GM12878 (cell line): ENCODE measurements around the gene FAF1. TPM values are rescaled to one million over a fixed set of nuclear protein-coding genes. Genes with fewer than 3 reads are reported as not detected.

Experiments
- ATAC-seq: fragments of 200-7000 bp; cut with Tn5 transposase; 3 replicates; pipeline ENCODE4 v1.9.1; 2020; ENCODE audit warnings: mild to moderate bottlenecking, moderate library complexity
- BruUV-seq: library from RNA; stranded (reverse); fragments of 400-500 nt; replicated peaks from 2 replicates; lab custom pipeline; 2021; lab: Mats Ljungman, UMichigan
- CTCF ChIA-PET: fragments of 300-600 bp; sonication (Branson Sonifier 250); formaldehyde crosslinking; extraction: SDS; loops from one replicate; lab custom pipeline; 2021; ENCODE audit warnings: inconsistent platforms; lab: Yijun Ruan, JAX
- POLR2A ChIA-PET: fragments of 350-600 bp; formaldehyde crosslinking; extraction: SDS; loops from one replicate; lab custom pipeline; 2021; ENCODE audit warnings: inconsistent platforms; lab: Charles Lee
- RAD21 ChIA-PET: fragments of 300-600 bp; sonication (Branson Sonifier 250); formaldehyde crosslinking; loops from one replicate; lab custom pipeline; 2023; ENCODE audit warnings: antibody characterized with exemption; ENCODE audit not compliant: unreplicated experiment; lab: Charles Lee
- SMC1A ChIA-PET: fragments of 300-600 bp; sonication (Branson Sonifier 250); formaldehyde crosslinking; loops from one replicate; lab custom pipeline; 2023; ENCODE audit not compliant: unreplicated experiment, uncharacterized antibody; lab: Charles Lee
- DNase-seq: peaks from one replicate; pipeline ENCODE4 v3.0.0-alpha.2; 2011; ENCODE audit warnings: low read depth, low spot score
- FAIRE-seq: peaks from 3 replicates; lab custom pipeline; 2011; peaks lifted over from hg19 to GRCh38; lab: Jason Lieb, UNC
- H2AFZ ChIP-seq: 2 replicates; pipeline ENCODE4 v1.6.0; 2011; ENCODE audit warnings: low read depth, low read length, control low read depth; ENCODE audit not compliant: control insufficient read depth
- H3K27ac ChIP-seq: 2 replicates; pipeline ENCODE4 v1.5.1; 2011; ENCODE audit warnings: control low read depth; ENCODE audit not compliant: control insufficient read depth, insufficient read depth
- H3K27me3 ChIP-seq, 2 experiments: replicated peaks in 1 of 2; 2 replicates each; pipeline versions ENCODE4 v1.6.0 to v1.6.1; 2011; ENCODE audit warnings: low read length in 1 of 2; ENCODE audit not compliant: control insufficient read depth in 2 of 2, insufficient read depth in 2 of 2
- H3K36me3 ChIP-seq, 2 experiments: 2 replicates each; pipeline ENCODE4 v1.5.1; 2011; ENCODE audit warnings: low read length in 1 of 2; ENCODE audit not compliant: control insufficient read depth in 2 of 2, insufficient read depth in 2 of 2
- H3K4me1 ChIP-seq: 2 replicates; pipeline ENCODE4 v1.6.1; 2011; ENCODE audit warnings: mild to moderate bottlenecking, low read length, moderate library complexity, mixed read lengths; ENCODE audit not compliant: control insufficient read depth, insufficient read depth
- H3K4me2 ChIP-seq: 2 replicates; pipeline ENCODE4 v1.6.0; 2011; ENCODE audit warnings: control low read depth; ENCODE audit not compliant: control insufficient read depth, insufficient read depth
- H3K4me3 ChIP-seq: fragments of 200-600 bp; sonication (generic); 2 replicates; pipeline ENCODE4 v1.5.1; 2016
- H3K79me2 ChIP-seq: 2 replicates; pipeline ENCODE4 v1.6.0; 2011; ENCODE audit warnings: low read length; ENCODE audit not compliant: control insufficient read depth, insufficient read depth
- H3K9ac ChIP-seq: 2 replicates; pipeline ENCODE4 v1.8.0; 2011; ENCODE audit warnings: low read length, control low read depth, mixed read lengths; ENCODE audit not compliant: control insufficient read depth, insufficient read depth
- H3K9me3 ChIP-seq: replicated peaks from 3 replicates; pipeline ENCODE4 v1.5.1; 2011; ENCODE audit warnings: mild to moderate bottlenecking, low read length; ENCODE audit not compliant: control insufficient read depth, insufficient read depth
- H4K20me1 ChIP-seq: 2 replicates; pipeline ENCODE4 v1.6.0; 2011; ENCODE audit not compliant: control insufficient read depth, insufficient read depth
- HCFC1 ChIP-seq: fragments of 150-350 bp; IDR thresholded peaks from 2 replicates; pipeline ENCODE4 v1.6.1; 2014; ENCODE audit warnings: low read length
- HDAC2 ChIP-seq: fragments of 200-600 bp; sonication (generic); IDR thresholded peaks from 2 replicates; pipeline ENCODE4 v1.6.1; 2017
- MXI1 ChIP-seq: fragments of 150-350 bp; IDR thresholded peaks from 2 replicates; pipeline ENCODE4 v1.6.1; 2011; ENCODE audit warnings: low read depth, mild to moderate bottlenecking, inconsistent platforms, low read length, improper control_type of control experiment
- STAT3 ChIP-seq: IDR thresholded peaks from 2 replicates; pipeline ENCODE4 v1.6.1; 2011; ENCODE audit warnings: low read depth, low read length, improper control_type of control experiment
- TCF3 ChIP-seq: IDR thresholded peaks from 2 replicates; pipeline ENCODE4 v1.6.1; 2012; ENCODE audit warnings: low read depth, mild to moderate bottlenecking, low read length, borderline replicate concordance; ENCODE audit not compliant: insufficient read depth
- WGBS: methylation state at CpG from one replicate; pipeline ENCODE4 v1.1.6; 2016; ENCODE audit warnings: low lambda C conversion rate; ENCODE audit not compliant: insufficient replicate concordance, insufficient coverage; ENCODE audit errors: missing lambda C conversion rate; 5-methylcytosine and 5-hydroxymethylcytosine counted together
- in situ Hi-C: fragments of 300-500 bp; cut with MboI; formaldehyde crosslinking; loops from 9 replicates; pipeline ENCODE4 v1.14.3; 2018; ENCODE audit warnings: mixed read lengths
- intact Hi-C: fragments of 100-400 bp; cut with micrococcal nuclease; formaldehyde crosslinking; loops from one replicate; pipeline ENCODE4 v1.14.2; 2022; ENCODE audit not compliant: unreplicated experiment
- polyA plus RNA-seq, 11 experiments: library from polyadenylated mRNA; depleted of rRNA in 4 of 11; unstranded in 6 of 11; stranded (reverse) in 5 of 11; fragments of >200 nt; fragmentation: Nextera tagmentation in 4 of 11; fragmentation: Illumina TruSeq in 1 of 11; extraction: Ambion mirVana in 4 of 11; extraction: Trizol in 1 of 11; gene quantifications; 1 replicate in 1 of 11; 2 replicates in 10 of 11; pipeline versions ENCODE4 v1.2.1 to v1.2.3, GENCODE V29; 2011 to 2016; ENCODE audit warnings: inconsistent platforms in 2 of 11, missing spikeins in 2 of 11, low read depth in 1 of 11
- total RNA-seq, 4 experiments: library from RNA; depleted of rRNA in 3 of 4; stranded (reverse); fragments of >200 nt in 3 of 4; fragmentation: Illumina TruSeq in 1 of 4; extraction: Trizol in 1 of 4; gene quantifications; 2 replicates each; pipeline versions ENCODE4 v1.2.1 to v1.2.3, GENCODE V29; 2013 to 2021
- TF ChIP-seq, protein P1 (sequence below): IDR thresholded peaks from 2 replicates; pipeline ENCODE4 v1.6.1; 2012; ENCODE audit warnings: low read depth, low read length, improper control_type of control experiment
- TF ChIP-seq, protein P2 (sequence below): fragments of 450-650 bp; IDR thresholded peaks from 2 replicates; pipeline ENCODE4 v1.6.1; 2016; ENCODE audit warnings: mild to moderate bottlenecking
- TF ChIP-seq, protein P3 (sequence below): IDR thresholded peaks from 2 replicates; pipeline ENCODE4 v1.6.1; 2012; ENCODE audit warnings: low read depth, low read length, improper control_type of control experiment

Gene FAF1
- total and polyA plus RNA-seq, 10 of the 15 experiments (the other 5 are each of a cell fraction or from before 2014, with no cell fraction given): 8.6 to 54.5 (median 23.7) TPM

DNA sequence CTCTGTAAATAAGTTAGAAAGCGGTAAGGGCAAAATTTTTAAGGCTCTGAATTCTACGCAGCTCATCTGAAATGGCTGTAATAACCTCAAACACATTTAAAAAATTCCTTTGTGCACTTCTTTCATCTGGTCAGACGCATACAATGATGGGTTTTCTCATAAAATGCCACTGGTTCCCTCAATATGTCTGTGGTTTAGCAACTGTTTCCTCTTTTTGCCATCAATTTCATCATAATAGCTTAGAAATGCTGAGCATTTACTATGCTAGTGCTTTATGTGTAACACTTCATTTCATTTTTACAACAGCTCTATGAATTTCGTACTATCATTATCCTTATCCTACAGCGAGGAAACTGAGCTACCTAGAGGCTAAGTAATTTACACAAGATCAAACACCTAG lies 501.6 kb downstream of the FAF1 start (continued):
- TF ChIP-seq, protein P1, sequence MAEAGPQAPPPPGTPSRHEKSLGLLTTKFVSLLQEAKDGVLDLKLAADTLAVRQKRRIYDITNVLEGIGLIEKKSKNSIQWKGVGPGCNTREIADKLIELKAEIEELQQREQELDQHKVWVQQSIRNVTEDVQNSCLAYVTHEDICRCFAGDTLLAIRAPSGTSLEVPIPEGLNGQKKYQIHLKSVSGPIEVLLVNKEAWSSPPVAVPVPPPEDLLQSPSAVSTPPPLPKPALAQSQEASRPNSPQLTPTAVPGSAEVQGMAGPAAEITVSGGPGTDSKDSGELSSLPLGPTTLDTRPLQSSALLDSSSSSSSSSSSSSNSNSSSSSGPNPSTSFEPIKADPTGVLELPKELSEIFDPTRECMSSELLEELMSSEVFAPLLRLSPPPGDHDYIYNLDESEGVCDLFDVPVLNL: no peak
- TF ChIP-seq, protein P2, sequence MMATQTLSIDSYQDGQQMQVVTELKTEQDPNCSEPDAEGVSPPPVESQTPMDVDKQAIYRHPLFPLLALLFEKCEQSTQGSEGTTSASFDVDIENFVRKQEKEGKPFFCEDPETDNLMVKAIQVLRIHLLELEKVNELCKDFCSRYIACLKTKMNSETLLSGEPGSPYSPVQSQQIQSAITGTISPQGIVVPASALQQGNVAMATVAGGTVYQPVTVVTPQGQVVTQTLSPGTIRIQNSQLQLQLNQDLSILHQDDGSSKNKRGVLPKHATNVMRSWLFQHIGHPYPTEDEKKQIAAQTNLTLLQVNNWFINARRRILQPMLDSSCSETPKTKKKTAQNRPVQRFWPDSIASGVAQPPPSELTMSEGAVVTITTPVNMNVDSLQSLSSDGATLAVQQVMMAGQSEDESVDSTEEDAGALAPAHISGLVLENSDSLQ: no peak
- TF ChIP-seq, all 136 proteins: peak for 0

DNA sequence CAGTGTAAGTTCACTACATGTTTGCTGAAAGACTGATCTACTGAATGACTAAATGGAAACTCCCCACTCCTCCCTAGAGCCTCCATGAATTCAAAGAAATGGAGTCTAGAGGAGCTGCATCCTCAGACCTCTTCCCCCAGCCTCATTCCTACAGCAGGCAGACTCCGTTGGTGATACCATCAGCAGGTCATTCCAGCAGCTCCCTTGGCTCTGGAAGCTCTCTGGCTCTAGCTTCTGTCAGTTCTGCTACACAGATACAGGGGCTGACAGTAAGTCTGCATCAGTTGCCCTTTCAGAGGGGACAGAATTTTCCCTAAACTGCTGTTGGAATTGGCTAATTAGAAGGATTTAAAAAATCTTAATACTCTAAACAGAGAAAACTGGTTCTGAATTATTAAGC lies 505.2 kb downstream of the FAF1 start:
- ChIA-PET CTCF (interaction anchor here (0.7 kb wide), 1 partner anchor 248 kb away, joined by 3 read pairs; no protein-coding TSS in a partner anchor), SMC1A (interaction anchor here (1.1 to 1.4 kb wide), 2 partner anchors 12 to 149 kb away, joined by 3 to 4 read pairs; no protein-coding TSS in a partner anchor), RAD21 (no interaction called here)
- Histone ChIP-seq H3K27ac (no peak overlapping the region), H3K9me3 (no peaks in the 10 kb centered on the region), H3K4me1 (no peaks in the 10 kb centered on the region), H3K4me3 (no peak overlapping the region), H3K36me3 (no peaks in the 10 kb centered on the region), H3K4me2 (no peak overlapping the region)
- DNase-seq: no peak
- in situ Hi-C loops (no loop called here), intact Hi-C loops (no loop called here)
- WGBS: 100% methylated on average over 1 of the region's 1 CpG
- peak; percentile 21; the same call in 1 of the 3 replicates for ATAC-seq
- TF ChIP-seq TCF3 (no peak), STAT3 (no peak), MXI1 (no peak), HDAC2 (no peak), HCFC1 (no peak)
- TF ChIP-seq, protein P3, sequence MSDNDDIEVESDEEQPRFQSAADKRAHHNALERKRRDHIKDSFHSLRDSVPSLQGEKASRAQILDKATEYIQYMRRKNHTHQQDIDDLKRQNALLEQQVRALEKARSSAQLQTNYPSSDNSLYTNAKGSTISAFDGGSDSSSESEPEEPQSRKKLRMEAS: no peak
- TF ChIP-seq, all 136 proteins: peak for 0
- H2AFZ ChIP-seq: no peak overlapping the region
- no TSS peak for BruUV-seq
- H4K20me1 ChIP-seq: no peaks in the 10 kb centered on the region
- no peaks in the 10 kb centered on the region for H3K27me3 ChIP-seq
- POLR2A ChIA-PET: no interaction called here
- no peak overlapping the region for H3K9ac ChIP-seq
- FAIRE-seq: no peak
- H3K79me2 ChIP-seq: no peaks in the 10 kb centered on the region
